CD4-positive, alpha-beta T cell treated with Interleukin-17A for 4 hours (primary cell): ENCODE measurements around the gene PSME2.
A peak's percentile ranks its signal among the peaks of the same experiment; 100 is the strongest.

Experiments used
- DNase-seq: peaks from one replicate; pipeline ENCODE4 v3.0.0-alpha.2; 2020; ENCODE audit warnings: mixed read lengths

The PSME2 gene

GRCh38 chr14:24146453-24146977 is at the start of gene PSME2:
PSME2 (minus strand) TSS chr14:24146610; CDS start chr14:24146581, 29 bp downstream.
- peak; percentile 90 for DNase-seq

- peak; percentile 89 for DNase-seq
Observed at GRCh38 chr14:24195186-24196070, 49.0 kb upstream of the PSME2 start, which contains the start of gene TM9SF1. TM9SF1 (minus strand) TSS chr14:24195441; CDS start chr14:24195019, 422 bp downstream.

GRCh38 chr14:24194873-24195185 is 48.4 kb upstream of the PSME2 start:
- DNase-seq, result no peak

- no peak for DNase-seq
Observed at GRCh38 chr14:24194186-24194872, 47.9 kb upstream of the PSME2 start.

GRCh38 chr14:24192933-24193332 is 46.5 kb upstream of the PSME2 start:
- no peak for DNase-seq

- no peak for DNase-seq
Observed at GRCh38 chr14:24190416-24190815, 44.0 kb upstream of the PSME2 start.

GRCh38 chr14:24189460-24189859 is 43.0 kb upstream of the PSME2 start:
- DNase-seq, result no peak

GRCh38 chr14:24189059-24189375 is 42.6 kb upstream of the PSME2 start:
- DNase-seq, result no peak

GRCh38 chr14:24188251-24189058 is 42.0 kb upstream of the PSME2 start, which contains the start of gene IPO4:
IPO4 (minus strand) TSS chr14:24188816; CDS start chr14:24188787, 29 bp downstream.
- DNase-seq, result peak; percentile 96

- no peak for DNase-seq
Observed at GRCh38 chr14:24187539-24187915, 41.1 kb upstream of the PSME2 start.

GRCh38 chr14:24186831-24187538 is 40.6 kb upstream of the PSME2 start:
- no peak for DNase-seq

- no peak for DNase-seq
Observed at GRCh38 chr14:24185741-24186140, 39.3 kb upstream of the PSME2 start.

- DNase-seq, result no peak
Observed at GRCh38 chr14:24185026-24185425, 38.6 kb upstream of the PSME2 start.

- no peak for DNase-seq
Observed at GRCh38 chr14:24184104-24184970, 37.9 kb upstream of the PSME2 start.

GRCh38 chr14:24183014-24183481 is 36.6 kb upstream of the PSME2 start:
- no peak for DNase-seq

GRCh38 chr14:24182110-24182882 is 35.9 kb upstream of the PSME2 start:
- no peak for DNase-seq

- no peak for DNase-seq
Observed at GRCh38 chr14:24181371-24182077, 35.1 kb upstream of the PSME2 start.

- no peak for DNase-seq
Observed at GRCh38 chr14:24179961-24180796, 33.8 kb upstream of the PSME2 start.
